HG02571 (cell line): Measurements from ENCODE around the gene SERINC2.

Source experiments
- ATAC-seq: cut with Tn5 transposase; IDR thresholded peaks from one replicate; pipeline ENCODE4 v1.9.1; 2021; ENCODE audit warnings: mild to moderate bottlenecking, moderate library complexity; ENCODE audit not compliant: unreplicated experiment

SERINC2 gene

GRCh38 chr1:31412205-31412604 is 808 bp upstream of the SERINC2 start:
- no peak for ATAC-seq

DNA sequence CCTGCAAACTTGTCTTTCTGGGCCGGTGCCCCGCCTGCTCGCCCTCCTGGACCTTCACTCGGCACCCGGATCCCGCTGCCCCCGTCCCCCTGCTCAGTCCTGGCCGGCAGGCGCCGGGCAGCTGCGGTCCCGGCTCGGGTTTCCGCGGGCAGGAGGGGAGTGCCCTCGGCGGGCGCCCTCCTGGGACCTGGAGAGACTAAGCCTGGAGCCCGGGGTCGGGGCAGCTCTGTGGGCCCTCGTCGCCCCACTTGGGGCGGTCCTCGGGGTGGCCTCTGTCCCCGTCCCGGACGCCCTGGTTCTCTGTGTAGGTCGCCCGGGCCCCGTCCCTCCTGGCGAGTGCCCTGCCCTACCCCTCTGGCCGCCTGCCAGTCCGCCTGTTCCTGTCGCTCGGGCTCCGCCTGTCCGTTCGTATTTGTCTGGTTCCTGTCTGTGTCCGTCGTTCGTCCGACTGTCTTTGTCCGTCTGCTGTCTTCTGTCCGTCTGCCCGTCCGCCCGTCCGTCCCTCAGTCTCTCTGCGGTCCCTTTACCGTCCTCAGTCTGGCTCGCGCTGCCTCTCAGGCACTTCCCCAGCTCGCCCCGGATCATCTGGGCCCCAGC is 490 bp downstream of the SERINC2 start:
- no peak for ATAC-seq

- no peak for ATAC-seq
These were observed 2.0 kb downstream of the SERINC2 start for GRCh38 chr1:31414980-31415370.

GRCh38 chr1:31415658-31416057 is 2.6 kb downstream of the SERINC2 start:
- no peak for ATAC-seq

- ATAC-seq, result no peak
These were observed 3.2 kb downstream of the SERINC2 start for GRCh38 chr1:31416101-31416736.

DNA sequence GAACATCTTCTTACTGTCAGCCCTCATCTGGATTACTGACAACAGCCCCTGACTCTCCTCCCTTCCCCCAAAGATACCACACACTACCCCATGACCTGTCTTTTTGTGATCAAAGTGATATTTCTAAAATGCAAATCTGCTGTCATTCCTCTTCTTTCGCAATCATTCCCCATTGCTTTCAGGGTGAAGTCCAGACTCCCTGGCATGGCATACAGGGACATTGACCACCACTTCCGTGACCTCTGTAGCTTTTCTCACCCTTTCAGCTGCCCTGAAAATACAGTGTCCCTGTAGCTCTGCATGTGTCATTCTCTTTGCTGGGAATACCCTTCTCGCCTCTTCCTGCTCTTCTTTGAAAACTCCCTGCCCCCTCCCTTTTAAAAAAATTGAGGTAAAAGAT is 4.1 kb downstream of the SERINC2 start:
- no peak for ATAC-seq

GRCh38 chr1:31418626-31419323 is 5.8 kb downstream of the SERINC2 start:
- ATAC-seq, result no peak

GRCh38 chr1:31420716-31421115 is 7.7 kb downstream of the SERINC2 start:
- no peak for ATAC-seq

- no peak for ATAC-seq
These were observed 8.5 kb downstream of the SERINC2 start for GRCh38 chr1:31421371-31422040.

- ATAC-seq, result peak; percentile 38
These were observed 9.7 kb downstream of the SERINC2 start for GRCh38 chr1:31422505-31423319.

- peak; percentile 72 for ATAC-seq
These were observed 10.5 kb downstream of the SERINC2 start for GRCh38 chr1:31423418-31423947.

- ATAC-seq, result no peak
These were observed 11.6 kb downstream of the SERINC2 start for GRCh38 chr1:31424568-31424967.

- no peak for ATAC-seq
These were observed 12.5 kb downstream of the SERINC2 start for GRCh38 chr1:31425301-31426081.

GRCh38 chr1:31426249-31426922 is 13.4 kb downstream of the SERINC2 start:
- ATAC-seq, result no peak

GRCh38 chr1:31427322-31427721 is 14.3 kb downstream of the SERINC2 start:
- ATAC-seq, result no peak

DNA sequence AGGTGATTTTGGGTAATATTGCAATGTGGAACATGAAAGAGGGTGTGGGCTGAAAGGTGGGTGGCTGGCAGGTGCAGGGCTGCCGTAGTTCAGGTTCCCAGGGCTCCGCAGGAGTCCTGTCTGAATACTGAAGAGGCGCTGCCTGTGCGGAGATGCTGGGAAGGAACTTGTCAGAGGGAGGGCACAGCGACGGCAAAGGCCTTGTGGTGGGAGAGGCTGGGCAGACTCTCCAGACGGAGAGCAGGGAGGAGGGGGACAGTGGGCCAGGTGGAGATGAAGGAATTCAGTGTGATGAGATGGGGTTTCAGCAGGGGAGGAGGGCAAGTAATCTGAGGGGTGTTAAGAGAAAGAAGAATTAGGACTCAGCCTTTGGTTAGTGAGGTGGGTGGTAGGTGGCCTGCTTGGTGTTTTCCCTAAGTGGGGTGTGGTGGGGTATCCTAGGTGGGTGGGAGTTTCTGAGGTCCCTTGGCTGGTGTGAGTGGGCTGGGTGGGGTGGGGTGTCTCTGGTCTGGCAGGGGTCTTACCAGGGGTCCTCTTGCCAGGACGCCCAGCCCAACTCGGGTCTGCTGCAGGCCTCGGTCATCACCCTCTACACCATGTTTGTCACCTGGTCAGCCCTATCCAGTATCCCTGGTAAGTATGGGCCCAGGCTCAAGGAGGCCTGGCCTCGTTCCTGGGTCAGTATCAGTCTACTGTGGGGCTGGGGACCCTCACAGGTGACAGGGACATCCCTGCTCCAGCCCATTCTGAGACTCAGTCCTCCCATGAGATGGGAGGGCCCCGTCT is 15.6 kb downstream of the SERINC2 start:
- ATAC-seq, result no peak

- no peak for ATAC-seq
These were observed 16.6 kb downstream of the SERINC2 start for GRCh38 chr1:31429583-31429982.
